K562 (cell line): ENCODE results near the gene LDLRAD1. TPM values are rescaled to one million over a fixed set of nuclear protein-coding genes. Genes with fewer than 3 reads are reported as not detected.

Experiments used
- ASH1L ChIP-seq: fragments of 450-650 bp; IDR thresholded peaks from 2 replicates; pipeline ENCODE4 v1.6.1; 2018; ENCODE audit warnings: borderline replicate concordance, mild to moderate bottlenecking, low read depth; ENCODE audit not compliant: partially characterized antibody
- CBX8 ChIP-seq: fragments of 200-600 bp; sonication (generic); IDR thresholded peaks from 2 replicates; pipeline ENCODE4 v1.6.1; 2012; ENCODE audit warnings: borderline replicate concordance, mixed run types, low read depth, mild to moderate bottlenecking, moderate library complexity, mixed read lengths, low read length, control low read depth, inconsistent platforms; ENCODE audit not compliant: poor library complexity, severe bottlenecking; ENCODE audit errors: extremely low read depth
- CHD1 ChIP-seq: fragments of 200-600 bp; sonication (generic); IDR thresholded peaks from one replicate; pipeline ENCODE4 v1.6.1; 2012; ENCODE audit warnings: mild to moderate bottlenecking, moderate library complexity, low read length, inconsistent platforms
- COPS2 ChIP-seq: fragments of 450-650 bp; conservative IDR thresholded peaks from 2 replicates; pipeline ENCODE4 v1.6.1; 2016; ENCODE audit warnings: mild to moderate bottlenecking, moderate library complexity
- EP400 ChIP-seq: fragments of 450-650 bp; IDR thresholded peaks from 2 replicates; pipeline ENCODE4 v1.6.1; 2017; ENCODE audit warnings: antibody characterized with exemption, mild to moderate bottlenecking, moderate library complexity
- FOXK2 ChIP-seq, 2 experiments: fragments of 450-650 bp; IDR thresholded peaks in 1 of 2; conservative IDR thresholded peaks in 1 of 2; 2 replicates each; pipeline ENCODE4 v1.6.1; 2016; ENCODE audit warnings: low read depth in 2 of 2, mild to moderate bottlenecking in 1 of 2
- FOXM1 ChIP-seq, 2 experiments: fragments of 450-650 bp in 1 of 2; sonication (generic) in 1 of 2; formaldehyde crosslinking in 1 of 2; IDR thresholded peaks; 2 replicates each; pipeline versions ENCODE4 v1.6.1 to v1.9.0; 2017 to 2022; ENCODE audit warnings: low read depth in 2 of 2, mild to moderate bottlenecking in 2 of 2, missing genetic modification reagents in 1 of 2, moderate library complexity in 1 of 2
- GTF2A2 ChIP-seq: IDR thresholded peaks from 2 replicates; pipeline ENCODE4 v1.6.1; 2016; ENCODE audit warnings: mild to moderate bottlenecking, missing genetic modification characterization, missing compliant biosample characterization
- PURB ChIP-seq: sonication (generic); formaldehyde crosslinking; IDR thresholded peaks from 2 replicates; pipeline ENCODE4 v1.9.0; 2021; ENCODE audit warnings: low read depth, mild to moderate bottlenecking, missing genetic modification reagents
- SIN3B ChIP-seq: fragments of 450-650 bp; IDR thresholded peaks from 2 replicates; pipeline ENCODE4 v1.6.1; 2017; ENCODE audit warnings: low read depth, mild to moderate bottlenecking, moderate library complexity
- SMARCA4 ChIP-seq: fragments of 450-650 bp; IDR thresholded peaks from 2 replicates; pipeline ENCODE4 v1.6.1; 2016
- TCFL5 ChIP-seq: fragments of 250-450 bp; sonication (Bioruptor Pico); conservative IDR thresholded peaks from 2 replicates; pipeline ENCODE4 v1.6.1; 2021; ENCODE audit warnings: mild to moderate bottlenecking, moderate library complexity, matching md5 sums
- ZEB2 ChIP-seq: fragments of 450-650 bp; IDR thresholded peaks from 2 replicates; pipeline ENCODE4 v1.6.1; 2016
- ZFP1 ChIP-seq: fragments of 450-650 bp; formaldehyde crosslinking; IDR thresholded peaks from 2 replicates; pipeline ENCODE4 v1.4.0; 2020; ENCODE audit warnings: mild to moderate bottlenecking, mixed read lengths
- ZNF174 ChIP-seq: fragments of 250-450 bp; sonication (Bioruptor Pico); IDR thresholded peaks from 2 replicates; pipeline ENCODE4 v1.4.0; 2020; ENCODE audit warnings: mild to moderate bottlenecking
- ZNF717 ChIP-seq: fragments of 250-450 bp; sonication (Bioruptor Pico); IDR thresholded peaks from 2 replicates; pipeline ENCODE4 v1.5.0; 2021
- polyA plus RNA-seq, 8 experiments: library from polyadenylated mRNA; depleted of rRNA in 4 of 8; stranded (reverse) in 5 of 8; unstranded in 3 of 8; fragments of >200 nt; fragmentation: Nextera tagmentation in 2 of 8; fragmentation: Illumina TruSeq in 1 of 8; extraction: Ambion mirVana in 2 of 8; extraction: Trizol in 1 of 8; gene quantifications; 2 replicates each; pipeline versions ENCODE4 v1.2.1 to v1.2.3, GENCODE V29; 2011 to 2014; ENCODE audit warnings: inconsistent platforms in 1 of 8, missing spikeins in 1 of 8
- total RNA-seq, 7 experiments: library from RNA; depleted of rRNA in 6 of 7; stranded (reverse); fragments of >200 nt in 6 of 7; fragmentation: Illumina TruSeq in 2 of 7; extraction: Trizol in 2 of 7; gene quantifications; 2 replicates each; pipeline versions ENCODE4 v1.2.1 to v1.2.3, GENCODE V29; 2011 to 2021; ENCODE audit warnings: low replicate concordance in 1 of 7
- TF ChIP-seq, protein P1 (sequence below): fragments of 250-450 bp; sonication (Bioruptor Pico); IDR thresholded peaks from 2 replicates; pipeline ENCODE4 v1.4.0; 2020; ENCODE audit warnings: mild to moderate bottlenecking, moderate library complexity
- TF ChIP-seq, protein P2 (sequence below), 2 experiments: fragments of 450-650 bp; formaldehyde crosslinking in 1 of 2; IDR thresholded peaks; 2 replicates each; pipeline versions ENCODE4 v1.4.0 to v1.6.1; 2014 to 2020; ENCODE audit warnings: mild to moderate bottlenecking in 2 of 2, borderline replicate concordance in 1 of 2, low read depth in 1 of 2

LDLRAD1 gene
- total and polyA plus RNA-seq, 9 of the 15 experiments (the other 6 are each of a cell fraction or from before 2014, with no cell fraction given): not detected

DNA sequence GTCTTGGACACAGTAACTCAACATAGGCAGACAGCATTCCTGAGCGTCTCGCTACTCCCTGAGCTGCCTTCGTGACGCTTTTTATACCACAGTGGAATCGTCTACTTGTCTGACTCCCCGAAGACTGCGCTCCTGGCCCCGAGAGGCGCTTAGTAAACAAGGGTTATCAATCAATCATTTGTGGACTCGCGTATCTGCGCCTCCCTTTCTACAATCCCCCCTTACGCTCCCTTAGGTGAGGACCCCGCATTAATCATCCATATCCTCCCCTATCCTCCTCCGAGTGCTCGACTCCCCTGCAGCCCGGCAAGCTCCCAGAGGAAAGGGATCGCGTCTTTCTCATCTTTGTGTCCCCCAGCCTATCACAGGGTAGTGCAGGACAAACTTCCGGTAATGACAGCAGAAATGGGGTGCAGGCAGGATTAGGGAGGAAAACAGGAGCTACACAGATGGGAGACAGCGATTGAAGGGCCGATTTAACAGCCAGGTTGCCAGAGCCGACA, 34.5 kb upstream of the LDLRAD1 start (continued):
- no peak for TF ChIP-seq FOXM1 (IDR thresholded peaks at IDR 0.05; ENCODE audit: low read depth)
- TF ChIP-seq FOXM1 (CRISPR knock-in tag; IDR thresholded peaks at IDR 0.05; ENCODE audit: low read depth): no peak
- no peak for TF ChIP-seq ASH1L
- no peak for TF ChIP-seq EP400
- TF ChIP-seq, protein P1, sequence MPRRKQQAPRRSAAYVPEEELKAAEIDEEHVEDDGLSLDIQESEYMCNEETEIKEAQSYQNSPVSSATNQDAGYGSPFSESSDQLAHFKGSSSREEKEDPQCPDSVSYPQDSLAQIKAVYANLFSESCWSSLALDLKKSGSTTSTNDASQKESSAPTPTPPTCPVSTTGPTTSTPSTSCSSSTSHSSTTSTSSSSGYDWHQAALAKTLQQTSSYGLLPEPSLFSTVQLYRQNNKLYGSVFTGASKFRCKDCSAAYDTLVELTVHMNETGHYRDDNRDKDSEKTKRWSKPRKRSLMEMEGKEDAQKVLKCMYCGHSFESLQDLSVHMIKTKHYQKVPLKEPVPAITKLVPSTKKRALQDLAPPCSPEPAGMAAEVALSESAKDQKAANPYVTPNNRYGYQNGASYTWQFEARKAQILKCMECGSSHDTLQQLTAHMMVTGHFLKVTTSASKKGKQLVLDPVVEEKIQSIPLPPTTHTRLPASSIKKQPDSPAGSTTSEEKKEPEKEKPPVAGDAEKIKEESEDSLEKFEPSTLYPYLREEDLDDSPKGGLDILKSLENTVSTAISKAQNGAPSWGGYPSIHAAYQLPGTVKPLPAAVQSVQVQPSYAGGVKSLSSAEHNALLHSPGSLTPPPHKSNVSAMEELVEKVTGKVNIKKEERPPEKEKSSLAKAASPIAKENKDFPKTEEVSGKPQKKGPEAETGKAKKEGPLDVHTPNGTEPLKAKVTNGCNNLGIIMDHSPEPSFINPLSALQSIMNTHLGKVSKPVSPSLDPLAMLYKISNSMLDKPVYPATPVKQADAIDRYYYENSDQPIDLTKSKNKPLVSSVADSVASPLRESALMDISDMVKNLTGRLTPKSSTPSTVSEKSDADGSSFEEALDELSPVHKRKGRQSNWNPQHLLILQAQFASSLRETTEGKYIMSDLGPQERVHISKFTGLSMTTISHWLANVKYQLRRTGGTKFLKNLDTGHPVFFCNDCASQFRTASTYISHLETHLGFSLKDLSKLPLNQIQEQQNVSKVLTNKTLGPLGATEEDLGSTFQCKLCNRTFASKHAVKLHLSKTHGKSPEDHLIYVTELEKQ (CRISPR knock-in tag): no peak
- TF ChIP-seq, protein P2, sequence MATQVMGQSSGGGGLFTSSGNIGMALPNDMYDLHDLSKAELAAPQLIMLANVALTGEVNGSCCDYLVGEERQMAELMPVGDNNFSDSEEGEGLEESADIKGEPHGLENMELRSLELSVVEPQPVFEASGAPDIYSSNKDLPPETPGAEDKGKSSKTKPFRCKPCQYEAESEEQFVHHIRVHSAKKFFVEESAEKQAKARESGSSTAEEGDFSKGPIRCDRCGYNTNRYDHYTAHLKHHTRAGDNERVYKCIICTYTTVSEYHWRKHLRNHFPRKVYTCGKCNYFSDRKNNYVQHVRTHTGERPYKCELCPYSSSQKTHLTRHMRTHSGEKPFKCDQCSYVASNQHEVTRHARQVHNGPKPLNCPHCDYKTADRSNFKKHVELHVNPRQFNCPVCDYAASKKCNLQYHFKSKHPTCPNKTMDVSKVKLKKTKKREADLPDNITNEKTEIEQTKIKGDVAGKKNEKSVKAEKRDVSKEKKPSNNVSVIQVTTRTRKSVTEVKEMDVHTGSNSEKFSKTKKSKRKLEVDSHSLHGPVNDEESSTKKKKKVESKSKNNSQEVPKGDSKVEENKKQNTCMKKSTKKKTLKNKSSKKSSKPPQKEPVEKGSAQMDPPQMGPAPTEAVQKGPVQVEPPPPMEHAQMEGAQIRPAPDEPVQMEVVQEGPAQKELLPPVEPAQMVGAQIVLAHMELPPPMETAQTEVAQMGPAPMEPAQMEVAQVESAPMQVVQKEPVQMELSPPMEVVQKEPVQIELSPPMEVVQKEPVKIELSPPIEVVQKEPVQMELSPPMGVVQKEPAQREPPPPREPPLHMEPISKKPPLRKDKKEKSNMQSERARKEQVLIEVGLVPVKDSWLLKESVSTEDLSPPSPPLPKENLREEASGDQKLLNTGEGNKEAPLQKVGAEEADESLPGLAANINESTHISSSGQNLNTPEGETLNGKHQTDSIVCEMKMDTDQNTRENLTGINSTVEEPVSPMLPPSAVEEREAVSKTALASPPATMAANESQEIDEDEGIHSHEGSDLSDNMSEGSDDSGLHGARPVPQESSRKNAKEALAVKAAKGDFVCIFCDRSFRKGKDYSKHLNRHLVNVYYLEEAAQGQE (IDR thresholded peaks at IDR 0.05; ENCODE audit: borderline replicate concordance): no peak
- TF ChIP-seq, protein P2 (CRISPR knock-in tag; IDR thresholded peaks at IDR 0.05; ENCODE audit: low read depth): no peak
- TF ChIP-seq ZNF717 (CRISPR knock-in tag): no peak
- peak; percentile 67 to 83 for TF ChIP-seq FOXK2 (conservative IDR thresholded peaks at IDR 0.05 in 1 of 2, IDR thresholded peaks at IDR 0.05 in 1 of 2; ENCODE audit: low read depth in 2 of 2)
- no peak for TF ChIP-seq ZEB2
- no peak for TF ChIP-seq PURB (CRISPR knock-in tag)
- TF ChIP-seq CBX8: no peak
- TF ChIP-seq SIN3B: no peak
- TF ChIP-seq ZFP1 (CRISPR knock-in tag): no peak
- TF ChIP-seq SMARCA4: peak; percentile 62; the same call in 1 of the 2 replicates
- TF ChIP-seq TCFL5 (CRISPR knock-in tag): no peak
- TF ChIP-seq COPS2: no peak
- no peak for TF ChIP-seq GTF2A2 (tag)
- TF ChIP-seq ZNF174: no peak
- TF ChIP-seq CHD1: no peak
